Stimulated activated CD8-positive, alpha-beta memory T cell treated with anti-CD3 and anti-CD28 coated beads, Interleukin-7, amount 100 ng/mL, for 1 hour (primary cell): ENCODE measurements around the gene CEP128.

Experiments
- DNase-seq, 2 donors: peaks; one replicate each; pipeline ENCODE4 v3.0.0-alpha.2; 2020; ENCODE audit warnings: low read depth in 2 of 2

The CEP128 gene

DNA sequence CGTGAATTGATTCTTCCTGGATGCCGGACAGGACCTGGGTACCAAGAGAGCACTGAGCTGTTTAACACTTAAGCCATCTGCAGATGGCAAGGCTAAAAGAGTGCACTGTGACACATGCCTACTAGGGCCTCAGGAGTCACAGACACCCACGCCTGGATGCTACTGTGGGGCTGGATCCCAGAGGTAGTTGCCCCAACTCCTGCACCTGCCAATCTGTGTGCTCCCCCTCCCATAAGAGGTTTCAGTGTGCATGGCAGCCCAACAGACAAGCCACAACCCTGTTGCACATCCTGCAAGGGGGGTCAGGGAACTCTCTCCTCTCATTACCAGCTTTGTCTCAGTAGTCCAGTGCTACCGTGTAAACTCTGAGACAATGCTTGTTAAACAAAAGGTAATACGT, 169.0 kb downstream of the CEP128 start:
- no peak for DNase-seq

DNA sequence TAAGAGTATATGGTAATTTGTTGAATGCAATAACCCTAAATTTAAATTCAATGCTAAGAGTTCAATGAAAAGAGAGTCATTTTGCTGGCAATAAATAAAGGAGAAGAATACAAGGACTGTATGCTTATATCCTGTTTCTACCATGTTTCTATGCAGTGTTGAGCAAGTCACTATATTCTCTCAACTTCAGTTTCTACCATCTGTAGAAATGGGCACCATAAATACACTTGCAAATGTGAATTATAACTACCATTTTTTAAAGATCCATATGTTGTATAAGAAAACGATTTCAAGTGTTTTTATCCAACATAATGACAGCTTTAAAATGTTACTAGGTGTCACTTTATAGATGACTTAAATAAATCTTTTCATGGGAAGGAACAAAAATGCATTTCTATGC, 170.3 kb downstream of the CEP128 start:
- no peak for DNase-seq

DNA sequence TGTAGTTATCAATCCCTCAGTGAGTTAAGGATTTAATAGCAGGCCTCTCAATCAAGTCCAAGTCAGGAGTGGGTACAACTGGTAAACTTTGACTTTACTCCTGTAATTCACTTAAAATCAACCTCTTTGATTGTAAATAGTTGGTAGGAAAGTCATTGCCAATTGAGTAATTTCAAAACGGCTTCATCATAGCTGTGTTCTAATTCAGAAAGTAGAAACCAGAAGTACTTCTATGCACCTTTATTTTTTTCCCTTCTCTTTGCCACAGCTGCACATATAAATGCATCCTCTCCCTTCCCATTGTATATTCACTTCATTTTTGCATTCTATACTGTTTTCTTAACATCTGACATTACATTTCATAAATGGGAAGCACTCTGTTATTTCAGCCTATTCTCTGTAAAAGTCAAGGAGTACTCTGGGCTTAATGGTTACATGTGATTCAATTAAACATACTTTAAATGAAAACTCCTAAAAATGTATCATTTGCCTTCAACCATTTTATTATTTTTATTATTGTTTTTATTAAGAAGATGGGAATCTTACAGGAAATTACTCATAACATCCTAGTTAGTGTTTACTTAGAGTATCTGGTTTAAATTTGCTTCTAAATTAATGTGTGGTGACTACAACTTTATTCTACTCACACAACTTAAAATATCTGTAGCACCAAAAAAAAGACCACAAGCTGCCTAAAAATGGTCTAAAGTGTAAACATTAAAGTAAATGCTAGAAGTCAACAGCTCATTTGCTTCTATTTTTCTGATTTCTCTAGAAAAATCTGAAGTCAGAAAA, 171.2 kb downstream of the CEP128 start:
- no peak for DNase-seq

- no peak for DNase-seq
Measured at GRCh38 chr14:80768646-80769045, 172.9 kb downstream of the CEP128 start.

DNA sequence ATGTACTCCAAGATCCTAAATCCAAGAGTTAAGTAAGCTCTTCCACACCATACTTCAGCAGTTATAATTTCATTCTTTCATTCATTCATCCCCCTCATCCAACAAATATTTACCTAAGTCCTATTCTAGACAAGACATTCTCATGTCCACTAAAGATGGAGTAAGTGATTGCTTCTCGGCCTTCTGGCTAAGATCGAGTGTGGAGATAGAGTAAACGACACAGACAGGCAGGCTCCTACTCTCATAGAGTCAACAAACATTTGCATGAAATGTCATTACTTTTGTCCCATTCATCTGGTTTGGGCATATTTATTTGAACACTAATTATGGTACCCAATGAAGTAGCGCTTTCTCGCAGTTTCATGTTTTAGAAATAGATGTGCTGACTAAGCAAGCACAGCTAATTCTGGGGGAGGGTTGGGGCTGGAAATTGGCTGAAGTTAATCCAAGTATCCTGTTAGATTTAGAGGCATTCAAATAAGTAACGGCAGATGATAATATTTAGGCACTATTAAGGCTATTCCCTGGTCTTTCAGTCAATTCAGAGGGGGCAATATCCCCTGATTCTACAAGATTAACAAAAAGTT, 176.5 kb downstream of the CEP128 start:
- DNase-seq, result no peak

DNA sequence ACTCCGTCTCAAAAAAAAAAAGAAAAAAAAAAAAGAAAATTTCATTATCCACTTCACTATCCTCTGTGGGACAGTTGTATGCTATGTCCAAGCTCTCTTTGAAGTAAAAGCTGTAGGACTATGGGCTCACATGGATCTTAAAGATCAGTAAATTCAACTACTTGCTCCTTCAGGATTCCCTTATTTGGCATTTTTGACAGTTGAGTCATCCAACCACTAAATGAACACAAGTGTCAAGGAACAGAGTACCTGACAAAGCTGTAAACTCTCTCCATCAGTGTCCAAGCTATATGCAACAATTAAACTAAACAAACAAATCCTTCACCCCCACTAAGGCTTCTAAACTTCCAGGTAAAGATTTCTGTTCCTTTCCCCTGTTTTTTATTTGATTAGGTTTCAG, 177.0 kb downstream of the CEP128 start:
- no peak for DNase-seq

DNA sequence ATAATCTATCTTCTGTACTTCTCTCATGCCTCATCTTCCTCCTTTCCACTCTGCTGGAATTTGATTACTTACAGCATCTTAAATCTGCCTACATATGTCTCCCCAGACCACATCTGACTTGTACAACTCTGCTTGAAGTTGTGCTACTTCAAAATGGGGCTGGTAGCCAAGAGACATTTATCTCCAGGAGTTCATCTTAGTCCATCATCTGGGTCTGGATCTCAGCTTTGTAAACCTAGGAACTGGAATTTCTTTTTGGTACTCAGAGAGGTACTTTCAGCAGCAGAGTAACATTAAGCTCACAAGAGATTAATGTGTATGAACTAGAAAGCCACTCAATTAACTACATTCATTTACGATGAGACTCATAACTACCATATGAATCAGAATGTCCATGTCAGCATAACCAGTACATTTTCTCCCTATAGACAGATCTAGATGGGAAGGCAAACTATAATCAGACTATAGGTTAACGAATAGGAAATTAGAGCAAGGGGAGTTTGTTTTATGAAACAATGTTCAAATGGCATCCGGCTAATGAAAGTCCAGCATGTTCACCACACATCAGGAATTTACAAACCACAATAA, 178.8 kb downstream of the CEP128 start:
- no peak for DNase-seq

DNA sequence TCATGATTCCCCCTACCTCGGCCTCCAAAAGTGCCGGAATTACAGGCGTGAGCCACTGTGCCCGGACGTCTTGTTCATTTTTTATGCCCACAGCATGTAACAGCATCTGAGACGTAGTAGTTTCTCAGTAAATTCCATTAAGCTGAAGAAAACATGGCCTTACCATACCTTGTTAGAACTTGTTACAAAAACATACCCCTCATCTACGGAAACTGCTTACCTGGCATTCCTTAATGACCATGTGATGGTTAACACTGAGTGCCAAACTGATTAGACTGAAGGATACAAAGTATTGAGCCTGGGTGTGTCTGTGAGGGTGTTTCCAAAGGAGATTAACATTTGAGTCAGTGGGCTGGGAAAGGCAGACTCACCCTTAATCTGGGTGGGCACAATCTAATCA, 186.8 kb downstream of the CEP128 start:
- no peak for DNase-seq

- no peak for DNase-seq
Measured at GRCh38 chr14:80751285-80751684, 190.3 kb downstream of the CEP128 start.

- DNase-seq, result no peak
Measured at GRCh38 chr14:80726211-80726610, 215.3 kb downstream of the CEP128 start.

DNA sequence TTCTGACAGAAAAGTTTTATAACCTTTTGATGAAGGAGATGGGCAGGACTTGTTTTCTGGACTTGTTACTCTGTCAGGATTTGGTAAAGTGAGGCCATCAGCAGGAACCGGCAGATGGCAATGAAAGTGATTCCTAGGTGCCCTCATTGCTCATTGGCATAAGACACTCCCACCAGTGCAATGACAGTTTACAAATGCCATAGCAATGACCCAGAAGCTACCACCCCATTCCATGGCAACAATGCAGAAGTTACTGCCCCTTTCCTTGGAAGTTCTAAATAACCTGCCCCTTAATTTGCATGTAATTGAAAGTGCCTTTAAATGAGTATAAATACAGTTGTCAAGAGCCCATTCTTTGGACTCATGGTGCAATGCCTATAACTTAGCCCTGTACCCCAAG, 222.6 kb downstream of the CEP128 start:
- DNase-seq, result no peak

DNA sequence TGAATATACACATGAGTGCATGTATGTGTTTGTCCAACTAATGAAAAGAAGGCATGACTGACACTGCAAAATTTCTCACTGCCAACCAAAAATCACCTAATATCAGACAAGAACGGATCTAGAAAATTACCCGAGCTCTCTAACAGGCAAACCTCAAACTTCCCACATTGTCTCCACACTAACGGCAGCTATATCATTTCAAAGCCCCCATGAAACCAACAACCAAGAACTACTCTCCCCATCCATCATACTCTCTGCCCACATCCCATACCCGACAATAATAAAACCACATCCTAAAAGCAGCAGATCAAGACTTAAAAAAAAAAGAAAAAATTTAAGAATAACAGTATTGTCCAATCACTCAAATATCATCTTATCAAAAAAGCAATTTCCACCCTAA, 227.1 kb downstream of the CEP128 start:
- no peak for DNase-seq

GRCh38 chr14:80713076-80713850, 228.3 kb downstream of the CEP128 start:
- DNase-seq, result no peak

- no peak for DNase-seq
Measured at GRCh38 chr14:80705241-80705980, 236.1 kb downstream of the CEP128 start.

GRCh38 chr14:80700601-80701000, 240.9 kb downstream of the CEP128 start:
- DNase-seq, result no peak

DNA sequence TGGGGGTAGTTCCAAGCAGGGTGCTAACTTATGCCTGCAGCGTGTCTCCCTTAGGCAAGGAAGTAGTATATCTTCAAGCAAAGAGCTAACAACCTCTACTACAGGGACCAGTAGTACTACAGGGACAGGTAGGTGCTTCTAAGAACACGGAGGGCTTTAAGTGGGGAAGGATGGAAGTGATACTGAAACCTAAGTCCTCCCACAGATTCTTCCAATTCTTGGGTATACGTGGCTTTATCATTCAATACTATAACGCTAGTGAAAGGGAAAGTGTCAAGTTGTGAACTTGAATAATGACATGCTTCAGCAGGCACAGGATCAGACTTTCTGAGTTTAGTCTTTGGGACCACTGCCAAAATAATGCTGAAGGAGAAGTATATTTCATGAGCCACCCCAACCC, 241.7 kb downstream of the CEP128 start:
- DNase-seq, result no peak

DNA sequence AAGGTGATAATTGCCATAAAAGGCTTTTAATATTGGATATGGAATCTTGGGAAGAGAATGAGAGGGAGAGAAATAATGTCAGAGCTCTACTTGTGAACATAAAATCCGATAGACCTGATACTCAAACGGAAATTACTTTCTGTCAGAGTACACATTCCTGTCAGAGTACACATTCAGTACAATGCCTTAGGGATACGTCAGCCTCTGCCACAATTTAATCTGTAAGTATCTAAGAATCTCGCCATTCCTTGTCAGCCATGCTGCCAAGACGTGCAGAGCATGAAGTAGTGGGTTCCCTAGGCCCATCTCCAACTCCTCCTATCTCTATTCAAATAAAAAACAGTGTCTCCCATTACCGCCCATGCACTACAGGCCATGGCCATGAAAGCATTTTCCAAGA, 242.6 kb downstream of the CEP128 start:
- no peak for DNase-seq

GRCh38 chr14:80695869-80696268, 245.7 kb downstream of the CEP128 start:
- no peak for DNase-seq

DNA sequence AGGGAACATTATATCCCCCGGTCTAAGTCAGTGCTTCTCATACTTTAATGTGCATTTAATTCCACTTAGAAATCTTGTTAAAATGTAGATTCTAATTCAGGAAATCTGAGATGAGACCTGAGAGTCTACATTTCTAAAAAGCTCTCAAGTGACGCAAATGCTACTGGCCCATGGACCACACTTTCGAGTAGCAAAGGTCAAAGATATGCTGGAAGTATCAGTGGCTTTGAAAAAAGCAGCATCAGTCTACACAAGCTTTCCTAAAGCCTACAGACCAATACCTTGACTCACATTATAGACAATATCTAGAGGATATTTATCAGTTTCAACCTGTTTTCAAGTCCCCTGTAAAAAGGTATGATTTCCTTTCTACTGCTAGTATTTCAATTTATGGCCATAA, 248.6 kb downstream of the CEP128 start:
- no peak for DNase-seq

DNA sequence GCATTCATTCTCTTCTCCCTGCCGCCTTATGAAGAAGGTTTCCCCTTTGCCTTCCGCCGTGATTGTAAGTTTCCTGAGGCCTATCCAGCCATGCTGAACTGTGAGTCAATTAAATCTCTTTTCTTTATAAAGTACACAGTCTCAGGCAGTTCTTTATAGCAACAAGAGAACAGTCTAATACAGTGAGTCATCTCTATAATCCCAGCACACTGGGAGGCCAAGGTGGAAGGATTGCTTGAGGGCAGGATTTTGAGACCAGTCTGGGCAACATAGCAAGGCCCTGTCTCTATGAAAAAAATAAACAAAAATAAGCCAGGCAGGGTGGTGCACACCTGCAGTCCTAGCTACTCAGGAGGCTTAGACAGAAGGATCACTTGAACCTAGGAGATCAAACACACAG, 259.9 kb downstream of the CEP128 start:
- DNase-seq, result no peak

DNA sequence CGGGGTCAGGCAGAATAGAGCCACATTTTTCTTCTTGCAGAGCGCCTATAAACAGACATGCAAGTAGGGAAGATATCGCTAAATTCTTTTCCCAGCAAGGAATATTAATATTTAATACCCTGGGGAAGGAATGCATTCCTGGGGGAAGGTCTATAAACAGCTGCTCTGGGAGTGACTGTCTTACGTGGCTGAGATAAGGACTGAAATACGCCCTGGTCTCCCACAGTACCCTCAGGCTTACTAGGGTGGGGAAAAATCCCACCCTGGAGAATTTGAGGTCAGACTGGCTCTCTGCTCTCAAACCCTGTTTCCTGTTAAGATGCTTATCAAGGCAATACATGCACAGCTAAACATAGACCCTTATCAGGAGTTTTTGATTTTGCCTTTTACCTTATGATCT, 262.3 kb downstream of the CEP128 start:
- DNase-seq, result no peak

DNA sequence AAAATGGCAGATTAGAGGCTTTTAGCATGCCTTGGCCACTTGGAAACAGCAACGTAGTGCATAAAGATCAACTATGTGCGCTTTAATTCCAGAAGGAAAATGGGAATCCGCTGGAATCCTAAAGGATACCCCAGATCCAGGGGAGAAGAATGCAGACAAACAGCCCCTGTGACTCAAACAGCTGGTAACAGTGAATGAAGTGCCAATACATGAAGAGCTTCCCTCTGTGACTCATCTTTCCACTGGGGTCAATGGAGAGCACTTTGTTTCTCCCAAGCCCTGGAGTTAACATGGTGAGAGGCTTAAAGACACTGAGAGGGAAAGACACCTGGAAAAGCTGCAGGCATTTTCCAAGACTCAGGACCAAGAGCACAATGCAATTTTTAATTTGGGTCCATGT, 263.1 kb downstream of the CEP128 start:
- no peak for DNase-seq
